SIG-M5 (cell line): ENCODE measurements around the gene LFNG.

Experiments
- DNase-seq: peaks from one replicate; lab custom pipeline; 2025; lab: John Stamatoyannopoulos, UW

Gene LFNG

GRCh38 chr7:2572101-2572842, 52.7 kb downstream of the LFNG start:
- DNase-seq: no peak

- no peak for DNase-seq
Measured at GRCh38 chr7:2573761-2574160, 54.2 kb downstream of the LFNG start.

GRCh38 chr7:2575046-2575732, 55.6 kb downstream of the LFNG start:
- no peak for DNase-seq

GRCh38 chr7:2575733-2576340, 56.3 kb downstream of the LFNG start:
- DNase-seq: no peak

- DNase-seq: no peak
Measured at GRCh38 chr7:2576742-2577491, 57.3 kb downstream of the LFNG start.
